Hematopoietic multipotent progenitor cell treated with erythropoietin and hydrocortisone succinate and interleukin-3 and kit ligand, for 17 days (in vitro differentiated cells): Measurements from ENCODE around the gene SMURF1.
"Not testable (repeated sequence)": the region's sequence is repeated elsewhere in the genome, so short reads cannot be mapped to it uniquely, and the experiment has no call there.

Experiments
- DNase-seq: peaks from one replicate; pipeline ENCODE4 v3.0.0-alpha.2; 2015; ENCODE audit warnings: low spot score

SMURF1 gene

GRCh38 chr7:99047526-99048077 lies 96.3 kb downstream of the SMURF1 start:
- no peak for DNase-seq

- DNase-seq = no peak
Observed at GRCh38 chr7:99046722-99047121, 97.2 kb downstream of the SMURF1 start.

DNA sequence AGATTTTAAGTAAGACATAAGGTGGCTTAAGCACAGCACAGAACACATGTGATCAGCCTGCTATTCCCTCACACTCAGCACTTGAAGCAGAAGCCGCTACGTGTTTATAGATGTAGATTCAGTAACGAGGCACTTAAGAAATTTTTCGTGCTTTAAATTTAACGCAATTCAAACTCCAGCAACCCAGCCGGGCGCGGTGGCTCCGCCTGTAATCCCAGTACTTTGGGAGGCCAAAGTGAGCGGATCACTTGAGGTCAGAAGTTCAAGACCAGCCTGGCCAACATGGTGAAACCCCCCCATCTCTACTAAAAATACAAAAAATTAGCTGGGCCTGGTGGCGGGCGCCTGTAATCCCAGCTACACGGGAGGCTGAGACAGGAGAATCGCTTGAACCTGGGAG lies 97.6 kb downstream of the SMURF1 start:
- DNase-seq = not testable (repeated sequence)

GRCh38 chr7:99044858-99045257 lies 99.0 kb downstream of the SMURF1 start:
- DNase-seq = not testable (repeated sequence)

- no peak for DNase-seq
Observed at GRCh38 chr7:99042957-99043356, 101.0 kb downstream of the SMURF1 start.

DNA sequence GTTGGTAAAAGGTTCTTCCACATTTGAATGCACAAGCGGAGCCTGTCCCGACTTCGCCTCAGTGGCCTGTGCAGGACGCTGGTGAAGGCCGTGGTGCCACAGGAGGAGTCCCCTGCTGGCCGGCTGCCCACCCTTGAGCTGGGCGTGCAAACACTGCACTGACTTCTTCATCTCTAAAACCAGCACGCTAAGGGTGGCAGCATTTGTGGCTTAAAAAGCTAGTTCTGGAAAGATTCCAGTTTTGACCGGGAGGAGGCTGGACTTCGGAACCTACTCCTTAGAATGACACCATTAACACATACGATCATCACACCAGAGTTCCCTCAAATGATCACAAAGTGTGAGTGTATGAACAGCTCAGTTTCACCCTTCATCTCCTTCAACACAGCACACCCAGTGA lies 102.4 kb downstream of the SMURF1 start:
- DNase-seq = no peak

GRCh38 chr7:99040104-99040958 lies 103.6 kb downstream of the SMURF1 start:
- DNase-seq = peak; percentile 76

GRCh38 chr7:99039384-99039891 lies 104.5 kb downstream of the SMURF1 start:
- no peak for DNase-seq

DNA sequence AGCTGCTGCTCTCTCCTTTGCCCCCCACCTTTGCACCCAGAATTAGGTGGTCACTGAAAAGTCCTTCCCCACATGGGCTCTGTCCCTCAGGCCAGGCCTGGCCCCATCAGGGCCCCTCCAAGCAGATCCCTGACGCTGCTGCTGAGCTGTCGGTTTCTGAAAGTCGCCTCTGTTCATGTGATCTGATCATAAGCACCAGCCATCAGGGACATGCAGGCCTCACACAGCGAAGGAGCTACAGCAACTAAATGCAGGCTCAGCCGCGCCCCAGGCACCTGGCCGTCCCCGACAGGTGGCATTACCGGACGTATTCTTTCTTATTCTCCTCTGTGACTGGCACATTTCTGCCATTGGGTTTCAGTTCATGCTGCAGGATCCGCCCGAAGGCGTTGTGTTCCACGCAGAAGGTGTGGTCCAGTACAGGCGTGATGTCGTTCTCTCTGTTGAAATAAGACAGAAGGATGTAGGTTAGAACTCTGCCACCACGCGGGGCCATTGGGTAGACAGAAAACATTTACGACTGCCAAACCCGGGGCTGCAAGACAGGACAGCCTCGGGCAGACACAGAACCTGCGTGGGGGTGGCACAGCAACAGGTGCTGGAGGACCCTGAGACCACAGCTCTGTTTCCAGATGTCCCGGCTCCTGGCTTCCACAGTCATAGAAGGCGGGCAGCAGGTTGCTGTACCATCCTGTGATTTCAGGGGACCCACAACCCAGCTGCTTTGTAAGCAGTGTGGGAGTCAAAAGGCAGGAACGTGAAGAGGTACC lies 105.6 kb downstream of the SMURF1 start:
- DNase-seq = no peak

- no peak for DNase-seq
Observed at GRCh38 chr7:99037327-99037940, 106.5 kb downstream of the SMURF1 start.

DNA sequence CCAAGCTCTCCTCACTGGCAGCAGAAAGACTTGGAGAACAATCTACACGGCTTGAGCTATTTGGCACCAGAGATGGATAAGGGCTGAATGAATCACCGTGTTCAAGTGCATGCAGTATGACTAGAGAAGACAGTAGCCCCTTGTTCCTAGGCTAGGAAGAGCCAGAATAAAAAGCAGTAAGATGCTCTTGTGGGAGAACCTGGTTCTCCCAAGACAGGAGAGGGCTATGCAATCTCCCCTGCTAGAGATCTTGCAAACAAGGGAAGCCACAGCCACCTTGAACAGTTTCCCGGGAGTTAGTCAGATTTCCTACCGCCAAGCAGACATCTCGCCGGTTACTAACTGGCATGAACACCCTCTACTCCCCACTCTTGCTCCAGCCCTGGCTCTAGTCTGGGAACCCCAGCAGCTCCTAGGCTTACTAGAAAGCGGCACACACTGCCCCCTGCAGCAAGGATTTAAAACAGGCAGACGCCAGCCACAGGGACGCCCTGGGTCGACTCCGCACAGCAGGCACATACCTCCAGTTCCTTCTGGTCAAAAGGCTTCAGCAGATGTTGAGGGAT lies 107.3 kb downstream of the SMURF1 start:
- no peak for DNase-seq

- no peak for DNase-seq
Observed at GRCh38 chr7:99035723-99036545, 108.0 kb downstream of the SMURF1 start.

GRCh38 chr7:99034932-99035722 lies 108.8 kb downstream of the SMURF1 start:
- no peak for DNase-seq

DNA sequence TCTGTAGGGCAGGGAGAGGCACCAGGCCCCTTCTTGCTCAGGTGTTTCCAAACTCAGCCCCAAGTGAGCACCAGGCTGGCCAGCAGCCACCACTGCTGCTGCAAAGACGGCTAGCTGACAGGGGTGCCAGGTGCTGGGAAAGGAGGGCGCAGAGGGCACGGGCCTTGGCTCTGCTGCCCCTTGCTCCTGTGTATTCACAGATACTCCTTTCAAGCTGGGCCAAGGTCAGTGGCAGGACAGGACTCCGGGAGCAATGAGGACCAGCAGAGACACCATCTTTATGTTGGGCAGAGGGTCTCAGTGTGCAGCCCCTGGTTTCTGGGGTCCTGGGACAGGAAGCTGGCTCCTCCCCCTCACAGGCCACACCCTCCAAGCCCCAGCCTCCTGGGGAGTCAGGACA lies 110.1 kb downstream of the SMURF1 start:
- DNase-seq = no peak

DNA sequence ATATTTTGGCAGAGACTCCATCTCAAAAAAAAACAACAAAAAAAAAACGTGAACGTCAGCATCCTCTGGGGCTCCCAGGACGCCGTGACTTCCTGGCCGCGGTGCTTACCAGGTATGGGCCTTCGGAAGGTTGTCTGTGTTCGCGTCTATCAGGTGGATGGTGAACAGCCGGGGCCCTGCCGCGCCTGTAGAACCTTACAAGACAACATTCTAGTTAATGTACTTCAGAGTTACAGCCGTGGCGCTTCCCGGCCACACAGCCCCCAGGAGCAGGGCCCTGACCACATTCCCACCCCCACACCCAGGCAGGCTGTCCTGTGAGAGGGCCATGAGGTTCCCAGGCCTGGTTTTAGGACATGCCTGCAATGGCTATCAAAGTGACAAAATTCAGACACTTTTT lies 111.0 kb downstream of the SMURF1 start:
- no peak for DNase-seq

DNA sequence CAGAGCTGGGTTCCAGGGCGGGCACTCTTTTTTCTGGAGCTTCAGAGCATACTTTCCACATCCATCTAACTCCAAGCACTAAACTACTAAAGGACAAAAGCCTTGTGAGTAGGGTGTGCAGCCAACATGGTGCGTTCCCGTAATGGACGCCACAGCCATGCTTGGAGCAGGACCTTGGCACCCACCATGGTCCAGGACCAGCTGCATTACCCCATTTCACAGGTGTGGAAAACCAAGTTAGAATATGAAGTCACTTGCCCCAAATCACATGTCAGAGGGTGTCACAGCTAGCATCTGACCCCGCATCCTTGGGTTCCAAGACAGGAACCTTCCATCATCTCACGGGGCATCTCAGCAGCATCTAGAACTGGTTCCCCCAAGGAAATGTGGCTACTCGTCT lies 112.4 kb downstream of the SMURF1 start:
- no peak for DNase-seq

DNA sequence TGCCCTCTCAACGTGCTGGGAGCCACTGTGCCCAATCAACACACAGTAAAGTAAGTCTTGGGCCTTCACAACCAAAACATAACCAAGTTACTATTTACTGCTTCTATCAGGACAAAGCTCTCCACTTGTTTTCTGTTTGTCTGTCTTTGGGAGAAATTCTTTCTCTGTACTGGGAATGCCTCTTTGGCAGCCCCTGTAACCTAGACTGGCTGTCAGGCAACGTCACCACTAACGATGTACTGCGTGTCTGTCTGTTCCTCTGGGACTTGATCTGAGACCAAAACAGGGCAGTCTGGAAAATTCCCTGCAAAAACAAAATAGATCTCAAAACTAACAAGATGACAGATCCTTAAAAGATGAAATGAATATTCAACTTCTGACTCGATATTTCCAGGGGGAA lies 113.0 kb downstream of the SMURF1 start:
- DNase-seq = no peak

DNA sequence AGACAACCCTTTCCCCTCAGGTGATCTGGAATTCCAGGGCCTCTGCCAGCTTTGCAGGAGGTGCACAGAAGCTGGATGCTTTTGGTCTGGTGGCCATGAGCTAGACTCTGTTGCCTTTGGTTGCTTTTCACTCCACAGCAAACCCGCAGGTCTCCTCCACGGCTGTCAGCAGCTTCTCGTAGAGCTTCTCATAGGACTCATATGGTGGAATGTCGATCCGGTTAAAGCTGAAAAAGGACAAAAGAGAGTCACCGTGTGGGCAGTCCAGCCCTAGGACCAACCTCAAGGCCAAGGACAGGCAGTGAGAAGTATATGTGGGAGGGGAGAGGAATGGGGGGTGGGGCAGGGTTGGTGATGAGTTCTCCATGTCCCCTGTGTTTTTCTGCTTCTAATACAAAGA lies 113.5 kb downstream of the SMURF1 start:
- DNase-seq = no peak

DNA sequence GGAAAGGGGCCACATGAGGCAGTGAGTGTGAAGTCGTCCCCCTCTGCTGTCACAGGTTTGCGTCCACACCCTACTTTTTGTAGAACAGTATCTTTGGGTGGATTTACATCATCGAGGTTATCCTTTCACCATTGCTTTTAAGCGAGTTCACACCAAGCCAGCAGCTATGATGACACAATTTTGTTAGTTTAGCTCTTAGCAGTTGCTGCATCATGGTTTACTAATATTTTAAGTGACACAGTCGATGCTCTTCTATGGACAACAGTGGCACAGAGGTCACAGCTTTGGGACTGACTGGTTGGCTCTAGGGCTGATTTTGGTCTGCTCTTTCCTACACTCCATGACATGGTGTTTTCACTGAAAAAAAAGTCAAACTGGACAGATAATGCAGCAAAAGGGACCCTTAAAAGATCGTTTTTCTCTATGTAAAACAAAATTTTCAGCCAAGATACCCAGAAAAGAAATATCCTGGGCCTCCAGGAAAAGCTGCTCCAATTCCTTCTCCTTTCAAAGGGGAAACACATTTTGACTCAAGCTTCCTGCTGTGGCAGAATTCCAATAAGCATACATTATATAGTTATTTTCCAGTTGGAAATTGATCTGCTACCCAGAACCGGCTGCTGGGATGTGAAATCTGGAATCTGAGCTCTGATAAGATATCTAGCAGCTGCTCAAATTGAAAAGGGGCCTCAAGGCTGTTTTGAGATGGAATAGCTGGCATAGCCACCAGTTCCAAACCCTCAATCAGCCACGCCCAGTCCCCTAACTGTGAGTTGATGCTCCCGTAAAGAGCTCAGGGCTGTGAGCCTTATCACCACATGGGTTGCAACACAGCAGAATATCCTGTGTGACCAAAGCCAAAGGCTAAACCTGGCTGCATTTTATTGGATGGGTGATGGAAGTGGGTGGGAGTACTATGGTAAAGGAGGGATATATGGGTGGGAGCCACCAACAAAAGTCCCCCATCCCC lies 114.2 kb downstream of the SMURF1 start:
- no peak for DNase-seq
